ENCODE measurements around the gene DHCR24.

The DHCR24 gene

GRCh38 chr1:54851936-54852524 lies 35.0 kb downstream of the DHCR24 start:
- H3K27ac ChIP-seq = no peak overlapping the region
- no peak for TF ChIP-seq CTCF (conservative IDR thresholded peaks at IDR 0.05)
- no peak for TF ChIP-seq ZFX (IDR thresholded peaks at IDR 0.05)

DNA sequence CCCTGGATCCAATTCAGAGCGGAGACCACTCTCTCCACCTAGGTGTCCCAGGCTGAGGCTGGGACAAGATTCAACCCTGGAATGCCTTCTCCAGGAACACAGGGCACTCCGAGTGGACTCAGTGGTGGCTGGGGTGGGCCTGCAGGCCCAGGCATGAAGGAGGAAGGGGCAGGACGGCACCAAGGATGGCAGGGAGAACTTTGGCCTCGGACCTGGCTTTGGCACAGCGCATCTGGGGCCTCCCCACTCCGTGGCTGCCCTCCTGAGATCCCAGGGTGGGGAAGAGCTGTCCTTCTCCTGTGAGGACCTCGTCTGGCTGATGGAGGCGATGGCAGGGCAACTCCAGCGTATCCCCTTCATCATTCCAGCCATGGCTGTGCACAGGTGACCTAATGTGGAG lies 35.6 kb downstream of the DHCR24 start:
- TF ChIP-seq CTCF (conservative IDR thresholded peaks at IDR 0.05) (no peak), ZFX (IDR thresholded peaks at IDR 0.05) (no peak)
- no peak overlapping the region for H3K27ac ChIP-seq

DNA sequence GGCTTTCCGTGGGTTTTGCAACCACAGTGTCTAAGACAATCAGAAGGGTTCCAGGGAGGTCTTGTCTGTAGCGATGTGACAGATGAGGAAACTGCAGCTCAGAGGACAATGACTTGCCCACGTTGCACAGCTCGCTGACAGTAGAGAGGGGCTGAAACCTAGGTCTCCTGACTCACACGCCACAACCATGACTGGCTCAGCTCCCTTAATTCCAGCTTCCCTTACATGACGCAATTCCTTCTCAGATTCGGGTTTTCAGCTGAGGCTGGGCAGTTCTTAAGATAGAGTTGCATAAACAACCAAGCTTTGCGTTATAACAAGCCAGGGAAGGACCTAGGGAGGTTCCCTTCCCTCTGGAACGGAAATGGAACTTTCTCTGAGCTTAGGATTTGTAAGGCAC lies 36.3 kb downstream of the DHCR24 start:
- H3K27ac ChIP-seq = no peak overlapping the region
- TF ChIP-seq CTCF (conservative IDR thresholded peaks at IDR 0.05) = no peak
- TF ChIP-seq ZFX (IDR thresholded peaks at IDR 0.05) = no peak

DNA sequence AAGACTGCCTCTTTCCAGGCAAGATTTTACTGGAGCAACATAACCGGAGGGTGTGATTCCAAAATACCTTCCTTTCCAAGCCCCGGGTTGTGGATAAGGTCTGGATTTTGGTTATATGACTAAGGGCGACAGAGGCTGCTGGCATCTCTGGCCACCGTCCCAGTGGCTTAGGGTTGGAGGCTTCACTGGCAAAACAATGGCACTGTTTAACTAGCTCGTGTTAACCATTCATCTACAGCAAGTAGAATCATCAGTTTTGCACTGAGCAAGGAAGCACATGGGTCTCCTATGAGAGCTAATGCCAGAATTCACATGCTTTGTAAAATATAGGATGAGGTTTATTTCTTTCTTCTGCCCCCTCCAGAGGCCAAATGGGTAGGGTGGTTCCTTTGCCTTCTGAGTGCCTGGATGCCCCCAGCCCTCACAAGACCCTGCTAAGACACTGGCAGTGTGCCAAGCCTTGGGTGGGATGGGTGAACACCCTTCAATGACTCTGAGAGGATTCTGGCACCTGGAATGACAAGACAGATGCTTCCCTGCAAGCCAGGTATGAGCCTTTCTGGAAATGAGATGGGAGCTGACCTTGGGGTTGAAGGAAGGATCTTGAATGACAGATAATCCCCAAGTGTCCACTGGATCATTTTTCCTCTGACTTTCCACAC lies 36.8 kb downstream of the DHCR24 start:
- no peak overlapping the region for H3K27ac ChIP-seq
- TF ChIP-seq ZFX (IDR thresholded peaks at IDR 0.05) (no peak), CTCF (conservative IDR thresholded peaks at IDR 0.05) (no peak)

DNA sequence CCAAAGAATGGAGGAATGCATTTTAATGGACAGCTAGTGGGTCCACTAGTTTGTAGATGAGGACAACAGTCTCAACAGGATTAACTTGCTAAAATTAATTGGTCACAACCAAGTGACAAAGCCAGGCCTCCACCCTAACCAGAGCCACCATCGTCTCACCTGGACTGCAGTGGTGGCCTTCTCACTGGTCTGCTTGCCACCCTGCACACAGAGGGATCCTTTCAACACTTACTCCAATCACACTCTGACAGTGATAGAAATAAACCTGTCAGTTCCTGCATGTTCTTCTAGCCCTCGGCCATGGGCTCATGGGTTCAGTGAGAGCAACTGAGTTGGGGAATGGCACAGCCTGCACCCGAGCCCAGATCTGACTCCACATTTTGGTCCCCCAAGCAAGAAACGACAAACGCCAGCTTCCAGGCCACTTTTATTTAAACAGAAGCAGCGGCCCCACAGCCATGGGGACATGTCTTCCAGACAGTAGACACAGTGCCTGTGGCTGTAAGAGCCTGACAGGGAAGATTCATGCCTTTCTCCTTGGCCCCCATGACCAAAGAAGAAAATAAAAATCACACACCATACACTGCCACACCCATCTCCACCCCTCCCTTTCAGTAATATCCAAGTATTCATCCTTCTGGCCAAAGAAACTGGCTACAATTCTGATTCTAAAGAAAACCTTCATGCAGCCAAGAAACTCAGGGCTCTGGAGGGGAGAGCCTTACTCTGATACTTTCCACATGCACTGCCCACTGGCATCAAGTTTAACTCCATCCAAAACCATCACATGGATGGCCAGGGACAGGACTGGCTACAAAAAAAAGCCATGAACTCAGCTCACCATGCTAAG lies 37.6 kb downstream of the DHCR24 start:
- TF ChIP-seq CTCF (conservative IDR thresholded peaks at IDR 0.05) = no peak
- TF ChIP-seq ZFX (IDR thresholded peaks at IDR 0.05) = no peak
- no peak overlapping the region for H3K27ac ChIP-seq

- H3K27ac ChIP-seq = no peak overlapping the region
- TF ChIP-seq ZFX (IDR thresholded peaks at IDR 0.05) = no peak
- no peak for TF ChIP-seq CTCF (conservative IDR thresholded peaks at IDR 0.05)
These were observed 38.7 kb downstream of the DHCR24 start for GRCh38 chr1:54848134-54848948.
